Astrocyte of the spinal cord (primary cell): ENCODE measurements around the gene RAMACL.

Experiments
- DNase-seq: peaks from one replicate; pipeline ENCODE4 v3.0.0; 2011; ENCODE audit warnings: low read depth, low spot score
- H3K4me3 ChIP-seq: 2 replicates; pipeline ENCODE4 v1.5.1; 2011; ENCODE audit warnings: low read depth, mild to moderate bottlenecking, low read length, moderate library complexity
- CTCF ChIP-seq: IDR thresholded peaks from 2 replicates; pipeline ENCODE4 v1.5.1; 2012; ENCODE audit warnings: low read depth, mild to moderate bottlenecking, low read length, inconsistent platforms
- in situ Hi-C: cut with HindIII; loops from 2 replicates; pipeline ENCODE4 v1.10.0; 2017; ENCODE audit warnings: low sequenced_read_pairs

Gene RAMACL

GRCh38 chr6:166562726-166563125 lies 23.8 kb downstream of the RAMACL start:
- no peak overlapping the region for H3K4me3 ChIP-seq
- in situ Hi-C loops, result no loop called here
- no peak for TF ChIP-seq CTCF
- no peak for DNase-seq

- peak; percentile 32 for DNase-seq
- in situ Hi-C loops, result no loop called here
- H3K4me3 ChIP-seq, result no peak overlapping the region
- TF ChIP-seq CTCF, result no peak
Observed at GRCh38 chr6:166561771-166562359, 24.6 kb downstream of the RAMACL start.

- in situ Hi-C loops, result no loop called here
- no peak overlapping the region for H3K4me3 ChIP-seq
- no peak for DNase-seq
- no peak for TF ChIP-seq CTCF
Observed at GRCh38 chr6:166560222-166560621, 26.3 kb downstream of the RAMACL start.

- no peak for TF ChIP-seq CTCF
Observed at GRCh38 chr6:166559662-166560061, 26.8 kb downstream of the RAMACL start.

GRCh38 chr6:166559211-166559610 lies 27.3 kb downstream of the RAMACL start:
- in situ Hi-C loops, result no loop called here
- no peak for TF ChIP-seq CTCF
- H3K4me3 ChIP-seq, result no peak overlapping the region
- no peak for DNase-seq

More at GRCh38 chr6:166559662-166560061, 26.8 kb downstream of the RAMACL start:
- H3K4me3 ChIP-seq, result no peak overlapping the region
- in situ Hi-C loops, result no loop called here
- no peak for DNase-seq

GRCh38 chr6:166558156-166559005 lies 28.1 kb downstream of the RAMACL start:
- in situ Hi-C loops, result no loop called here
- TF ChIP-seq CTCF, result no peak
- no peak overlapping the region for H3K4me3 ChIP-seq
- no peak for DNase-seq
